PFSK-1 (cell line): ENCODE results near the gene GREB1.

Experiments used
- POLR2AphosphoS5 ChIP-seq: IDR thresholded peaks from 2 replicates; pipeline ENCODE4 v1.6.1; 2012; ENCODE audit warnings: low read depth, mild to moderate bottlenecking, control low read depth, low read length, moderate library complexity
- SIN3A ChIP-seq: IDR thresholded peaks from 2 replicates; pipeline ENCODE4 v1.6.1; 2012; ENCODE audit warnings: mild to moderate bottlenecking, low read length, moderate library complexity, borderline replicate concordance; ENCODE audit not compliant: insufficient read depth
- TF ChIP-seq, protein P1 (sequence below), 2 experiments: IDR thresholded peaks; 2 replicates each; pipeline versions ENCODE4 v1.6.1 to v1.8.0; 2011 to 2012; ENCODE audit warnings: low read depth in 2 of 2, low read length in 2 of 2, control low read depth in 1 of 2, inconsistent platforms in 1 of 2, mild to moderate bottlenecking in 1 of 2, moderate library complexity in 1 of 2; ENCODE audit not compliant: insufficient read depth in 1 of 2

- TF ChIP-seq POLR2AphosphoS5, result no peak
- TF ChIP-seq SIN3A, result no peak
- TF ChIP-seq, protein P1, sequence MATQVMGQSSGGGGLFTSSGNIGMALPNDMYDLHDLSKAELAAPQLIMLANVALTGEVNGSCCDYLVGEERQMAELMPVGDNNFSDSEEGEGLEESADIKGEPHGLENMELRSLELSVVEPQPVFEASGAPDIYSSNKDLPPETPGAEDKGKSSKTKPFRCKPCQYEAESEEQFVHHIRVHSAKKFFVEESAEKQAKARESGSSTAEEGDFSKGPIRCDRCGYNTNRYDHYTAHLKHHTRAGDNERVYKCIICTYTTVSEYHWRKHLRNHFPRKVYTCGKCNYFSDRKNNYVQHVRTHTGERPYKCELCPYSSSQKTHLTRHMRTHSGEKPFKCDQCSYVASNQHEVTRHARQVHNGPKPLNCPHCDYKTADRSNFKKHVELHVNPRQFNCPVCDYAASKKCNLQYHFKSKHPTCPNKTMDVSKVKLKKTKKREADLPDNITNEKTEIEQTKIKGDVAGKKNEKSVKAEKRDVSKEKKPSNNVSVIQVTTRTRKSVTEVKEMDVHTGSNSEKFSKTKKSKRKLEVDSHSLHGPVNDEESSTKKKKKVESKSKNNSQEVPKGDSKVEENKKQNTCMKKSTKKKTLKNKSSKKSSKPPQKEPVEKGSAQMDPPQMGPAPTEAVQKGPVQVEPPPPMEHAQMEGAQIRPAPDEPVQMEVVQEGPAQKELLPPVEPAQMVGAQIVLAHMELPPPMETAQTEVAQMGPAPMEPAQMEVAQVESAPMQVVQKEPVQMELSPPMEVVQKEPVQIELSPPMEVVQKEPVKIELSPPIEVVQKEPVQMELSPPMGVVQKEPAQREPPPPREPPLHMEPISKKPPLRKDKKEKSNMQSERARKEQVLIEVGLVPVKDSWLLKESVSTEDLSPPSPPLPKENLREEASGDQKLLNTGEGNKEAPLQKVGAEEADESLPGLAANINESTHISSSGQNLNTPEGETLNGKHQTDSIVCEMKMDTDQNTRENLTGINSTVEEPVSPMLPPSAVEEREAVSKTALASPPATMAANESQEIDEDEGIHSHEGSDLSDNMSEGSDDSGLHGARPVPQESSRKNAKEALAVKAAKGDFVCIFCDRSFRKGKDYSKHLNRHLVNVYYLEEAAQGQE (IDR thresholded peaks at IDR 0.05; ENCODE audit: insufficient read depth in 1 of 2, low read depth in 2 of 2, low read length in 2 of 2), result no peak
Measured at GRCh38 chr2:11514081-11514730, 19.6 kb upstream of the GREB1 start.
